ENCODE data around the gene PTPRN2.

- TF ChIP-seq, protein P1, sequence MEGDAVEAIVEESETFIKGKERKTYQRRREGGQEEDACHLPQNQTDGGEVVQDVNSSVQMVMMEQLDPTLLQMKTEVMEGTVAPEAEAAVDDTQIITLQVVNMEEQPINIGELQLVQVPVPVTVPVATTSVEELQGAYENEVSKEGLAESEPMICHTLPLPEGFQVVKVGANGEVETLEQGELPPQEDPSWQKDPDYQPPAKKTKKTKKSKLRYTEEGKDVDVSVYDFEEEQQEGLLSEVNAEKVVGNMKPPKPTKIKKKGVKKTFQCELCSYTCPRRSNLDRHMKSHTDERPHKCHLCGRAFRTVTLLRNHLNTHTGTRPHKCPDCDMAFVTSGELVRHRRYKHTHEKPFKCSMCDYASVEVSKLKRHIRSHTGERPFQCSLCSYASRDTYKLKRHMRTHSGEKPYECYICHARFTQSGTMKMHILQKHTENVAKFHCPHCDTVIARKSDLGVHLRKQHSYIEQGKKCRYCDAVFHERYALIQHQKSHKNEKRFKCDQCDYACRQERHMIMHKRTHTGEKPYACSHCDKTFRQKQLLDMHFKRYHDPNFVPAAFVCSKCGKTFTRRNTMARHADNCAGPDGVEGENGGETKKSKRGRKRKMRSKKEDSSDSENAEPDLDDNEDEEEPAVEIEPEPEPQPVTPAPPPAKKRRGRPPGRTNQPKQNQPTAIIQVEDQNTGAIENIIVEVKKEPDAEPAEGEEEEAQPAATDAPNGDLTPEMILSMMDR (IDR thresholded peaks at IDR 0.05): no peak
- no peak for TF ChIP-seq ZFX (IDR thresholded peaks at IDR 0.05; ENCODE audit: borderline replicate concordance)
Observed at GRCh38 chr7:158299607-158300006, 288.0 kb downstream of the PTPRN2 start.
